Stimulated activated memory B cell treated with anti-CD40 and anti-IgM and Interleukin-4, amounts not matched to agents 10 μg/mL and 1 μg/mL and 100 μg/mL, for 72 hours (primary cell): ENCODE measurements around the gene MED26.
"Not testable (repeated sequence)": the region's sequence is repeated elsewhere in the genome, so short reads cannot be mapped to it uniquely, and the experiment has no call there.

Experiments
- ATAC-seq: fragments of 150-1000 bp; cut with Tn5 transposase; 2 replicates; pipeline ENCODE4 v1.10.0; 2021
- H3K27ac Mint-ChIP-seq: one replicate; pipeline ENCODE4 v1.8.0; 2022; ENCODE audit warnings: mild to moderate bottlenecking, mixed read lengths
- H3K27me3 Mint-ChIP-seq: one replicate; pipeline ENCODE4 v1.8.0; 2022; ENCODE audit warnings: mixed read lengths
- H3K36me3 Mint-ChIP-seq: one replicate; pipeline ENCODE4 v1.8.0; 2022; ENCODE audit warnings: mixed read lengths
- H3K4me1 Mint-ChIP-seq: one replicate; pipeline ENCODE4 v1.8.0; 2022; ENCODE audit warnings: mixed read lengths
- H3K4me3 Mint-ChIP-seq: one replicate; pipeline ENCODE4 v1.8.0; 2022; ENCODE audit warnings: mild to moderate bottlenecking, moderate library complexity, mixed read lengths
- H3K9me3 Mint-ChIP-seq: one replicate; pipeline ENCODE4 v1.8.0; 2022; ENCODE audit warnings: mixed read lengths

MED26 gene

GRCh38 chr19:16569609-16570320 is 58.2 kb downstream of the MED26 start:
- Mint-ChIP-seq H3K27ac (peak overlapping the region; percentile 53), H3K4me3 (no peak overlapping the region), H3K36me3 (peaks cover 26% of the 10 kb centered on the region)

DNA sequence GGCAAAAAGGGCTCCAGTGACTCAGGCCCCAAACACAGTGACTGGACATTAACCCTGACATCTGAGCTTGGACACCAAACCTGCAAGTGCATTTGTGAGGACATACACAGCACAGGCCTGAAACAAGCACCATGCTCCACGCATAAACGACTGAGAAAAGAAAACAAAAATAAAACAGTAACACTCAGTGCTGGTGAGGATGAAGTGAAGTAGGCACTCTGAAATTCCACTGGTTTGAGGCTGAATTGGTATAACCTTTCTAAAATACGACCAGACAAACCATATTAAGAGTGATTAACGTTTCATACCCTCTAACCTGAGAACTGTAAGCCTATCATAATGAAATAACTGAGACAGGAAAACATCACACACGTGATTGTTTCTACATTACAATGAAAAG is 61.3 kb downstream of the MED26 start:
- Mint-ChIP-seq H3K27ac (peak overlapping the region; percentile 62), H3K4me3 (no peak overlapping the region), H3K36me3 (peaks cover 45% of the 10 kb centered on the region), H3K9me3 (no peaks in the 10 kb centered on the region), H3K27me3 (no peaks in the 10 kb centered on the region), H3K4me1 (peaks cover 33% of the 10 kb centered on the region)
- ATAC-seq, result no peak

More at GRCh38 chr19:16569609-16570320, 58.2 kb downstream of the MED26 start:
- Mint-ChIP-seq H3K4me1 (peaks cover 59% of the 10 kb centered on the region), H3K9me3 (no peaks in the 10 kb centered on the region), H3K27me3 (no peaks in the 10 kb centered on the region)
- ATAC-seq, result no peak

- ATAC-seq, result peak; percentile 62
- Mint-ChIP-seq H3K27ac (peak overlapping the region; percentile 62), H3K4me3 (no peak overlapping the region), H3K4me1 (peaks cover 28% of the 10 kb centered on the region), H3K36me3 (peaks cover 50% of the 10 kb centered on the region), H3K27me3 (no peaks in the 10 kb centered on the region), H3K9me3 (no peaks in the 10 kb centered on the region)
Observed at GRCh38 chr19:16566161-16566560, 61.8 kb downstream of the MED26 start.

DNA sequence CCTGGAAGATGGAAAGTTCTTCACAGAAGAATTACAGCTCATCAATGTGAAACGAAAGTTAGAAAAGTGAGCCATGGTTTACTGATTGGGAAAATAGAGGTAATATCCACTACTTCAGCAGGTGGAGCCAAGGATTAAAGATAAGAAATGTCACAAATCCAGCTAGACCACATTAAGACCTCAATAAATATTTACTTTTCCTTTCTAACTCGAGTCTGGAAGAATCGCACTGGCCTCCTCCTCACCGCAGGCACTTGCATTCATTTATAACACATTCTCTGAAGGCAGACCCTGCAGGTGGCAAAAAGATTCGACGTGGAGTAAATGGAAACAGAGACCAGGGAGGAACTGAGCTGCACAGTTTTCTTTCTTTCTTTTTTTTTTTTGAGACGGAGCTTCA is 63.2 kb downstream of the MED26 start:
- ATAC-seq, result no peak

DNA sequence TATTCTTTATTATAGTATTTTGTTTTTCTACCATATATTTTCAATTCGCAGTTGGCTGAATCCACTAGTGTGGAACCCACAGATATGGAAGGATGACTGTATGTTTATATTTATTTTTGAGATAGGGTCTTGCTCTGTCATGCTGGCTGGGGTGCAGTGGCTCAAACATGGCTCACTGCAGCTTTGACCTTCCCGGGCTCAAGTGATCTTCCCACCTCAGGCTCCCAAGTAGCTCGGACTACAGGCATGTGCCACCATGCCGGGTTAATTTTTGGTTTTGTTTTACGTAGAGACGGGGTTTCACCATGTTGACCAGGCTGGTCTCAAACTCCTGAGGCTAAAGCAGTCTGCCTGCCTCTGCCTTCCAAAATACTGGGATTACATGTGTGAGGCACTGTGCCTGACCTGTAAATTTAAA is 65.4 kb downstream of the MED26 start:
- no peak for ATAC-seq

More for the DNA sequence above, 63.2 kb downstream of the MED26 start:
- peaks cover 57% of the 10 kb centered on the region for H3K36me3 Mint-ChIP-seq
- no peak overlapping the region for H3K4me3 Mint-ChIP-seq
- no peak overlapping the region for H3K27ac Mint-ChIP-seq
- peaks cover 21% of the 10 kb centered on the region for H3K4me1 Mint-ChIP-seq
- H3K9me3 Mint-ChIP-seq, result no peaks in the 10 kb centered on the region
- no peaks in the 10 kb centered on the region for H3K27me3 Mint-ChIP-seq

DNA sequence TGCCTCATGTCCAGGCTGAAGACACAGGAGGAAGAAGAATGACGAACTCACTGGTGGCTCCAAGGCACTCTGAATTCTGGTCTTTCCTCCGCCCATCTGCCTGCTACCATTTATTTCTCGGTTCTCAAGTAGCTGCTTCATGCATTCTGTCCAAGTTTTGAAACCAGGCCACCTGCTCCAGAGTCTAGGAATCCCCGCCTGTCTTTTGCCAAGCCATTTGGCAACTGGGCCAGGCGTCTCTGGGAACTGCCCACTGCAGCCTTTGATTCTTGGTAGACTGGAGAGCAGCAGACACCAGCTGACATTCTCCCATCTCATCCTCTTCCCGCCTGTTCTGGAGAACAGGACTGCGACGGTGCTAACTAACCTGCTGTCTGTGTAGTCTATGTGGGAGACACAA is 66.6 kb downstream of the MED26 start:
- ATAC-seq, result no peak
- H3K4me3 Mint-ChIP-seq, result no peak overlapping the region
- H3K27ac Mint-ChIP-seq, result no peak overlapping the region
- peaks cover 54% of the 10 kb centered on the region for H3K36me3 Mint-ChIP-seq
- no peaks in the 10 kb centered on the region for H3K9me3 Mint-ChIP-seq
- H3K4me1 Mint-ChIP-seq, result peaks cover 4% of the 10 kb centered on the region
- no peaks in the 10 kb centered on the region for H3K27me3 Mint-ChIP-seq

More for the DNA sequence above, 65.4 kb downstream of the MED26 start:
- Mint-ChIP-seq H3K27ac (no peak overlapping the region), H3K9me3 (no peaks in the 10 kb centered on the region), H3K4me1 (peaks cover 9% of the 10 kb centered on the region), H3K27me3 (no peaks in the 10 kb centered on the region), H3K36me3 (peaks cover 57% of the 10 kb centered on the region), H3K4me3 (no peak overlapping the region)

DNA sequence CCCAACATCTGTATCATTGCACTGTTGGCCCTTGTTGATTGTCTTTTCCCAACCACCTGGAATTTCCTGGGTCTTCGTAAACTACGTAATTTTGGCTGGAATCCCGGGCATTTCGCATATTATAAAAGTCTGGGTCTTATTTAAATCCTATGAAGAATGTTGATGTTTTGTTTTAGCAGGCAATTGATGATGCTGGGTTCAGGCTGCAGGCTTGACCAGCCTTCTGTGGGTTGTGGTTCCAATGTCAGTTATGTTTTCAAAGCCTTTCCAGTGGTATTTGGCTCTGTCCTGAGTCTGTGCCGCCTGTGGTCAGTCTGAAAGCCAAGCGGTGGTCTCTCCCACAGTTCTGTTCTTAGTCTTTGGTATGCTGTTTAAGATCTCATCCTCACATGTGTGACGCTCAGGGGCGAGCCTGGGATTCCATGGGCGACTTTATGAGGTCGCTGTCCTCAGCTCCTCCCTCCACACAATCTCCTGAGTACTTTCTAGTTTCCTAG is 68.2 kb downstream of the MED26 start:
- Mint-ChIP-seq H3K27ac (no peak overlapping the region), H3K9me3 (no peaks in the 10 kb centered on the region)

GRCh38 chr19:16554776-16555175 is 73.2 kb downstream of the MED26 start:
- Mint-ChIP-seq H3K27ac (no peak overlapping the region), H3K4me1 (peaks cover 5% of the 10 kb centered on the region), H3K4me3 (no peak overlapping the region), H3K27me3 (no peaks in the 10 kb centered on the region), H3K36me3 (peaks cover 50% of the 10 kb centered on the region), H3K9me3 (no peaks in the 10 kb centered on the region)
- no peak for ATAC-seq

More for the DNA sequence above, 68.2 kb downstream of the MED26 start:
- Mint-ChIP-seq H3K4me1 (no peaks in the 10 kb centered on the region), H3K27me3 (no peaks in the 10 kb centered on the region), H3K4me3 (no peak overlapping the region), H3K36me3 (peaks cover 60% of the 10 kb centered on the region)
- no peak for ATAC-seq

- not testable (repeated sequence) for H3K4me1 Mint-ChIP-seq, H3K27ac Mint-ChIP-seq, ATAC-seq, H3K9me3 Mint-ChIP-seq, H3K4me3 Mint-ChIP-seq, H3K27me3 Mint-ChIP-seq
- H3K36me3 Mint-ChIP-seq, result peaks cover 40% of the 10 kb centered on the region
Observed at GRCh38 chr19:16551902-16552301, 76.1 kb downstream of the MED26 start.

GRCh38 chr19:16548956-16549355 is 79.0 kb downstream of the MED26 start:
- H3K27me3 Mint-ChIP-seq, result no peaks in the 10 kb centered on the region
- H3K4me1 Mint-ChIP-seq, result peaks cover 18% of the 10 kb centered on the region
- no peak overlapping the region for H3K4me3 Mint-ChIP-seq
- H3K9me3 Mint-ChIP-seq, result no peaks in the 10 kb centered on the region
- no peak overlapping the region for H3K27ac Mint-ChIP-seq
- no peak for ATAC-seq
- peaks cover 21% of the 10 kb centered on the region for H3K36me3 Mint-ChIP-seq

GRCh38 chr19:16544473-16545231 is 83.4 kb downstream of the MED26 start:
- H3K36me3 Mint-ChIP-seq, result peaks cover 6% of the 10 kb centered on the region
- H3K4me1 Mint-ChIP-seq, result peaks cover 43% of the 10 kb centered on the region

GRCh38 chr19:16543734-16544133 is 84.3 kb downstream of the MED26 start:
- not testable (repeated sequence) for H3K9me3 Mint-ChIP-seq, ATAC-seq, H3K27me3 Mint-ChIP-seq
- Mint-ChIP-seq H3K27ac (peak overlapping the region; percentile 90), H3K4me1 (peaks cover 52% of the 10 kb centered on the region), H3K36me3 (peaks cover 15% of the 10 kb centered on the region), H3K4me3 (peak overlapping the region; percentile 97)

More at GRCh38 chr19:16544473-16545231, 83.4 kb downstream of the MED26 start:
- Mint-ChIP-seq H3K27me3 (no peaks in the 10 kb centered on the region), H3K27ac (peak overlapping the region; percentile 90), H3K4me3 (peak overlapping the region; percentile 46), H3K9me3 (no peaks in the 10 kb centered on the region)
- ATAC-seq, result peak; percentile 17

GRCh38 chr19:16542910-16543472 is 85.0 kb downstream of the MED26 start:
- ATAC-seq, result no peak
- peak overlapping the region; percentile 90 for H3K27ac Mint-ChIP-seq
- H3K4me1 Mint-ChIP-seq, result peaks cover 60% of the 10 kb centered on the region
- no peaks in the 10 kb centered on the region for H3K9me3 Mint-ChIP-seq
- H3K36me3 Mint-ChIP-seq, result peaks cover 22% of the 10 kb centered on the region
- H3K4me3 Mint-ChIP-seq, result peak overlapping the region; percentile 97
- H3K27me3 Mint-ChIP-seq, result no peaks in the 10 kb centered on the region

DNA sequence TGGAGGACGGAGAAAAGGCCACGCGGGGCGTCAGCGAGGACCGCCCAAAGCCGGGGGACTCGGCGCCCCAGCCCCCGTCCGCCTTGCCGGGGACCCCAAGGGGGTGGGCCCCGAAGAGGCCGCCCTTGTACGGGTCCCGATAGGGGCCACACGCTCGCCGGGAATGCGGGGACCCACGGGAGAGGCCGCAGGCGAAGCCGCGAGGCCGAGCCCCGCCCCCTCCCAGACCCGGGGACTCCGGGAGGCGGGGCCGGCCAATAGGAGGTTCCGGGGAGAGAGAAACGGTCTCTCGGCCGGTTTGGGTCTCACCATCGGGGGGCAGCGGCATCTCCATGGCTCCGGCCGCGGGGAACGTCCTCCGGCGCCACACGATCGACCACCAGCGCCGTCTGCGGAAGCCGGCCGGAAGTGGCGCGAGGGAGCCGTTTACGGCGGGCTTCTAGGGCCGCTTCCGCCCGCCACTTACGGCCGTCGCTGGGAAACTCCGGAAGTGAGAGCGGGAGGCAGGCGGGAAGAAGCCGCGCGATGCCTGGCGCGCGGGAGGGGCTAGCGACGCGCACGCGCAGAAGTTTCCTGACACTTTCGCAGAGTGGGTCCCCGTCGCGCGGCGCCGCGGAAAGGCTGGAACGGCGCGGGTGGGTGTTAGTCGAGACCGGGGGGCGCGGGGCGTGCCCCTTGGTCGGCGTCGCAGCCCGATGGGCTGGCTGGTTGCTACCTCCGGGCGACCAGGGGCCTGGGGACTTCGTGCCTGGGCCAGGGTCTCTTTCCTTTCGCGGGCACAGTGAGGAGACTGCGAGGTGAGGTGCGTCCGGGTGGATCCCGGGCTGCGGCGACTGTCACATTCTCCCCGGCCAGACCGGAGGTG is 85.7 kb downstream of the MED26 start, which contains the start of gene CHERP:
Gene CHERP (minus strand): TSS at position 393 of the 865 bp plus-strand sequence. CDS start 59 bp downstream, at position 334.
- peak; percentile 90 for ATAC-seq
- Mint-ChIP-seq H3K4me3 (peak within 1 kb of the TSS; percentile 97), H3K27me3 (no peaks in the 10 kb centered on the region), H3K4me1 (peaks cover 67% of the 10 kb centered on the region), H3K27ac (peak within 1 kb of the TSS; percentile 90), H3K36me3 (peaks cover 28% of the 10 kb centered on the region), H3K9me3 (no peaks in the 10 kb centered on the region)
